GM19372 (cell line): ENCODE results near the gene LY86.
"Not testable (repeated sequence)": the region's sequence is repeated elsewhere in the genome, so short reads cannot be mapped to it uniquely, and the experiment has no call there.

ENCODE experiments used
- ATAC-seq: cut with Tn5 transposase; IDR thresholded peaks from one replicate; pipeline ENCODE4 v1.9.1; 2021; ENCODE audit warnings: mild to moderate bottlenecking, low read depth, moderate library complexity; ENCODE audit not compliant: unreplicated experiment

The LY86 gene

DNA sequence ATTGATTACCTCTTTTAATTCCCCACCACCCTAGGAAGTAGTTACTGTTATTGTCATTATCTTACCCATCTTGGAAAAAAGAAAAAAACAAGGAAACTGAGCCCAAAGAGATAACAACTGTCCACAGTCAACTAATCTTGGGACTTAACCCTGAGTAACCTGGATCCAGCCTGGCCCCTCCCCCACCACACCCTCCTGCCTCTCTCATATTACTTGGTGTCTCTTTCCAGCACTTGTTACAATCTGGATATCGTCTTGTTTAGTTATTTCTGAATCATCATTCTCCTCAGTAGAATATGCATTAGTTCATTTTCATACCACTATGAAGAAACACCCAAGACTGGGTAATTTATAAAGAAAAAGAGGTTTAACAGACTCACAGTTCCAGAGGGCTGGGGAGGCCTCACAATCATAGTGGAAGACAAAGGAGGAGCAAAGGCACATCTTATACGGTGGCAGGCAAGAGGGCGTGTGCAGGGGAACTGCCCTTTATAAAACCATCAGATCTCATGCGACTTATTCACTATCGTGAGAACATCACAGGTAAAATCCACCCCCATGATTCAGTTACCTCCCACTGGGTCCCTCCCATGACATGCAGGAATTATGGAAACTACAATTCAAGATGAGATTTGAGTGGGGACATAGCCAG is 60.3 kb downstream of the LY86 start:
- ATAC-seq = no peak

DNA sequence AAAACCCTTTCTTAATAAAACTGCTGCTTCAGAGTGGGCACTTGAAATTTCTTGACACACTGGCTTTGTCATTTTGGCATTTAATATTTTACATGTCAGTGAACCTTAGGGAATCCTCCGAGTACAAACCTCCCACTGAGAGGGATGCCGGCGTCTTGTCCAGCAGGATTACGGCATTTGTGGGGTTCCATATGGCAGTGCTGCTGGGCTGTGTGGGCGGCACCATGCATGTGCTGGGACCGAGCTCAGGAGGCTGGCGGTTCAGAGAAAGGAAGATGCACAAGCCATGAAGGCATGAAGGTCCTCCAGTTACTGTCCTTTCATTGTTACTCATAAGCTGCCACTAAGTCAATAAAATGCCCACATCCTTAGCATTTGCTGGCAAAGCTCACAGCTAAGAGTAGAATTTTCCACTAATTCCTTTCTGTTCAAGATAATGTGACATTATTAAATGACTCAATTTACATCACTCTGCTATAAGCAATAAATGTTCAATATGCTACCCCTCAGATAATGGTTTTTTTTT is 61.4 kb downstream of the LY86 start:
- ATAC-seq = no peak

DNA sequence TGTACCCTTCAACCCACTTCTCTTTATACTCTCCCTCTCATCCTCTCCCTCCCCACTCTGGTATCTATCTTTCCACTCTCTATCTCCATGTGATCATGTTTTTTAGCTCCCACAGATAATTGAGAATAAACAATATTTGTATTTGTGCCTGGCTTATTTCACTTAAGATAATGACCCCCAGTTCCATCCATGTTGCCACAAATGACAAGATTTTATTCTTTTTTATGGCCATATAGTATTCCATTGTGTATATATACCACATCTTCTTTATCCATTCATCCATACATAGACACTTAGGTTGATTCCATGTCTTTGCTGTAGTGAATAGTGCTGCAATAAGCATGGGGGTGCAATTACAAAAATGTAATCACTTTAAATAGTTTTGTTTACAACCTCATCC is 62.3 kb downstream of the LY86 start:
- no peak for ATAC-seq

DNA sequence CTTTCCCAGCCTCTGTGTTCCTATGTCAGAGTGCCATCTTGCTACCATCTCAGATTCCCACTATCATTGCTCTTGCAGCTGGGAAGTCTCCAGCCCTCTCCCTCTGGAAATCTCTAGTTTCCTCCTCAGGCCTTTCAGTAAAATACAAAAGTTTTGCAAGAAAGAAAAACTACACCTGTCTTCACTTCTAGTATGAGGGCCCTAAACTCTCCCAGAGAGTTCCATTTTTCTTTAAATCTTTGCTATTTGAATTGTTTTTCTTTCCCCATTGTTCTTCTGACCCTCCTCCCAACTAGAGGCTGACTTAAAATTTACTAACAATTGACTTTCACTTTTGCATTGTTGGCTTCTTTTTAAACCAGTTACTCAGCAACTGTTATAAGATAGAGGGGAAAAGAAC is 62.8 kb downstream of the LY86 start:
- no peak for ATAC-seq

DNA sequence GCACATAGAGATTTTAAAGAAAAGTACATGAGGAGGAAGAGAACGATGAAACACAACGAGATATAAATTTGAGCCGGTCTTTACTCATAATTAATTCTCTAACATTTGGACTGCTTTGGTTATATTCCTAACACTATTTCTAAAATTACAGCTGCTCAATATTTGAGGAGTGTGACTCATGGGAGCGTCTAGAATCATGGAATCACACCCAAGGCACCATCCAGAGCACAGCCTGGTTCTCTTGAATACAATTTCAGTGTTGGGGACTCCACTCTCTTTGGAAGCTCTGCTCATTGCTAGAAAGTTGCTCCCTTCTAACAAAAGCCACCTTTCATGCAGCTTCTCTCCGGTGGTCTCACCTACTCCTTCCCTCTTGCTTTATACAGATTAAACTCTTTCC is 64.4 kb downstream of the LY86 start:
- no peak for ATAC-seq

DNA sequence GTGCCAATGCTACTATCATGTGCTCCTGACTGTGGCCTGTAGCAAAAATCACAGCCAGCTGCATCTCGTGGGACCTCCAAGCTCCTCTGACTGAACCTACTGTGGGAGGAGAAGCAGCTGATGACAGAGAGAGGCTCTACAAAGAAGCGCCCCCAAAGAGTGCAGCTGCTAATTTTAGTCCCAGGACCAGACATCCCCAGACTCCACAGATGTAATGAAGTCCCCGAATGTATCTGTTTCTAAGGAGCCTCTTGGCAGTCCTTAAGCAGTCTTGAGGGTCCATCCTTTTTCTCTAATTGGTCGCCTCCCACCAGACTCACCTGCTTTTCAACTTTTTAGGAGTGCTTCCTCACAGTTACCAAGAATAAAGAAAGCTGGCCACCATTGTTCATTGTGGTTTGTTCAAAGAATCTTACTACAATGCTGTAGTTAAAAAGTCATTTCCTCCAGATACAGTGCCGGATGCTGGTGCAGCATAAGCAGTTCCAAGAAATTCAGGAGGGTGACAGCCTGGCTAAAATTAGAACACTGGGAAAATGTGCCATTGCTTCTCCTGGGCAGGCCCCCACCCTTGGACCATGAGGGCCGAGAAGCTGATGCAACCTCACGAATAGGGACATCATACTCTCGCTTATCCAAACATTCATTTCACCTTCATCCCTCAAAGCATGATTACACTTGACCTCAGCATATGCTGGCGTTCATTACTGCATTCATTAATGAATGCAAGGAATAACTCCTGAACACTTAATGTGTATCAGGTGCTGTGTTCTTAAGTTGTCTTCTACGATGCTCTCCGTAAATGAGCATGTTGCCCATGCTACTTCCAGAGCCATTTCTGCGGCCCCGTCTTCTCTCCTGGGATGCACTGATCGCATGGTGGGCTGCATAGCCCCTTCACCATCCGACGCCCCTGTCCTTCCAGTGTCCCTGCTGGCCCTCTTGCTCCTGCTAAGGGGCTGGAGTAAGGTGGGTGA is 66.4 kb downstream of the LY86 start:
- ATAC-seq = no peak

DNA sequence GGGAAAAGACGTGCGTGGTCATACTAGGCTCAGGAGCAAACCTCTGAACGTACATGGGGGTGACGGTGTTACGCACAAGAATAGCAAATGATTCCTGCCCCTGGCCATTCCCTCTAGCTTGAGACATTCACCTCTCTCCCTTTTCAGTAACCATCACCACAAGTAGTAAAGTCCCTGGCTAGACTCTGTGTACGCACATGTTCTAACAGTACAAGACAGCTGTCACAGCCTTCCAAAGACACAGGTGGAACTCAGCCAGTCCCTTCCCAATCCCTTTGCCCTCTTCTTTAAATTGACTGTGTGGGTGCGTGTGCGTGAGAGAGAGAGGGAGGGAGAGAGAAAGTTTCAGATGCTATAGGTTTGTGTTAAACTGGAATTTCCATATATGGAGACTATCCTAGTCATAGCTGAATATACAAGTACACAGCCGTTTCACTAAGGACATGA is 67.3 kb downstream of the LY86 start:
- no peak for ATAC-seq

DNA sequence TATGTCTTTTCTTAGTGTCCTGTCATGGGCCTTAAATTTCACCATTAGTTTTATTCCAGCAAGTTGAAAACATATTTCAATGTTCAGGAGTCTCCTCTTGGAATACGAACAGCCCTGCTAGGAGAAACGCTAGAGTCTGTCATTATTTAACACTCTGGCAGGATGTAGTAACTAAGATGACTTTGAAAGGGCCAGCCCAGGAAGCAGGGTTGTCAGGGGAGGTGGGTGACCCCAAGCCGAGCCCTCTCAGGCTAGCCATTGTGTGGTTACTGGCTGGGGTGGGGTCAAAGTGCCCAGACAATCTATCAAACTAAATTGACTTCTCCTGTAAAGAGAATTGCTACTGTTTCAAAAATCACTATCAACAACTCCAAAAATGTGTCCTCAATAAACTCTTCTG is 67.8 kb downstream of the LY86 start:
- no peak for ATAC-seq

DNA sequence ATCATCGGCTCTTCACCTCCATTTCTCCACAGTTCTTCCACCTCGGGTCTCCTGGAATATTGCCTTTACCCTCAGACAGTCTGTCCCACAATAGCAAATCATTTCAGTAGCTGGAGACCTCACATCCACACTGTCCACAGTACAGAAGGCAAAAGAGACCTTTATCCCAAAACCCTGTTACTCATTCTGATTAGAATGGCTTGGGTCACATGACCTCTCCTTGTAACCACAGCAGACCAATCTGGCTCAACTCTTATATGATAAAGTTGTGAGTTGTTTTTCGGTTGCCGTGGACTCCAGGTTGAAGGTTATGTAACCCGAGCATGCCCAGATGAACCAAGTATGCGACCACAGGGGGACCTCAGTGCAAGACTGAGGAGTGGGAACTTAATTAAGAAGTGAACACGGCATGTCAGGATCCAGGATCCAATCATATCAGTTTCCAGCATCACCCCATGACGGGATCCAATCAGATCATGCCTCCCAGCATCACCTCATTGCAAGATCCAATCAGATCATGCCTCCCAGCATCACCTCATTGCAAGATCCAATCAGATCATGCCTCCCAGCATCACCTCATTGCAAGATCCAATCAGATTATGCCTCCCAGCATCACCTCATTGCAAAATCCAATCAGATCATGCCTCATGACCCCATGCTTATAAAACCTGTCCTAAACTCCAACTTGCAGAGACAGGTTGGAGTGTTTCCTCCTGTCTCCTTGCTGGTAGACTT is 68.7 kb downstream of the LY86 start:
- no peak for ATAC-seq

DNA sequence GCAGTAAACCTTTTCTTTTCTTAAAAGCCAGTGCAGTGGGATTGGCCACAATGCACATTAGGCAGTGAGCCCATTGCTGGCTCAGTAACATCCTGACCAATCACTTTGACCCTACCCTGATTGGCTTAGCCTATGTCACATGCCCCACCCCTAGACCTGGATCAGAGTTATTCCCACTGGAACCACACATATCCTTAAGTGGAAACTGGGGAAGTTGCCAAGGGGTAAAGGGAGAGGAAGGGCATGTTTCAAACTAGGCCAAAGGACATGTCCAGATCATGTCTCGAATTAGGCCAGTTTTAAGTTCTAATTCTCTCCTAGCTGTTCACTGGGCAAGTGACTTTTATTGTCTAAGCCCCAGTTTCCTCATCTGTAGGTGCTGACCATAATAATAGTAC is 69.3 kb downstream of the LY86 start:
- ATAC-seq = no peak

DNA sequence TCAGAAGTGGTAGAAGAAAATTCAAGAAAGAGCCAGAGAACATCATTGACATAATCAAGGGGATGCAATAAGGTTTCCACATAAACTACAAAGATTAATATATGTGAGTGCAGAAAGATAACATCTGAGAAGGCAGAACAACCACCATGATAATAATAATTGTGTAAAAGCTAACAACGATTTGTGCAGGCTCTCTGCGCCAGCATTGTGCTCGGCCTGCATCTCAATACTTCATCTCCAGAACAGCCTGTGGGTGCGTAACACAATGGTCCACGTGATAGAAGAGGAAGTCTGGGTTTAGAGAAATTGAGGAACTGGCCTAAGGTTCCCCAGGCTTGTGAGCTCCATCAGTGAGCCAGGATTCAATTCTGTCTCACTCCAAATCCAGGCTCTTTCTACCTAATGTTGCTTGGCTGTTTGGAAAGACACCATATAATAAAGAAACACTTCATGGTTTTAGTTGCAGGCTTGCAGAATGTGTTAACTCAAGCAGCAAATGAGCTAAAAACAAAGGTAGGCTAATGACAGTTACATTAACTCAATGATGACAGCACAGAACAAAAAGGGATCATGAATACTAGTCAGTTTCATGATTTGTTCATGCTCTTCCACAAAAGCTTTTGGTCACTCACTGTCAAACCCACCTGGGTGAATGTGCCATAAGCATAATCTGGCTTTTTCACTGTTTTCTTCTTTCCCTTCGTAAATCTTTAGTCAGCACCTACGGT is 71.2 kb downstream of the LY86 start:
- peak; percentile 41 for ATAC-seq

DNA sequence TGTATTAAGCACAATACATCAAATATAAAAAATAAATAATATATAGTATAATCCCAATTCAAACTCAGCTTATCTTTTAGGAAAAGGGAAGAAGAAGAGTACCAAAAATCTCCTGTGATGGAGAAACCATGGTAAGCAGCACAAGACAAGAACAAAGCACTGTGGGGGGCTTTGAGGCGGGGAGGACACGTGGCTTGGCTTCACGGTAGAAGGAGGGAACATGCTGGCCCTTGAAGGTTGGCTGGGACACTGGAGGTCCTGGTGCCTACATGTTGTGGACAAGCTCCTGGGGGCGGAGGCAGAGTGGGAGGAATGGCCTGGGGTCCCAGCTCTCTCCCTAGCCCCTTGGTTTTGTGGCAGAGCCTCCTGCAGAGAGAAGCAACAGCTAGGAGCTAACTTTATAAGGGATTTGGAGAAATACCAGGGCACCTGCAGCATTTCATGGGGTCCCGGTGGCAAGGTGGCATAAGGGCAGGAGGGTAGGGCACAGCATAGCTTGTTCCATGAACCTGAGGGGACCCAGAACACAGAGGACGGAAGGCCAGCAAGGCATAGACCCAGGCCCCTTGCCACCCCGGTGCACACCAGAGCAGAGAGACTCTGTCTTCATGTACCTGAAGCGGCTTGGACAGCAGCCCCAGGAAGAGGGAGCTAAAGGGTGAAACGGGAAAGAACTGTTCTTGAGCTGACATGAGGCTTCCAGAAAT is 72.0 kb downstream of the LY86 start:
- ATAC-seq = no peak

DNA sequence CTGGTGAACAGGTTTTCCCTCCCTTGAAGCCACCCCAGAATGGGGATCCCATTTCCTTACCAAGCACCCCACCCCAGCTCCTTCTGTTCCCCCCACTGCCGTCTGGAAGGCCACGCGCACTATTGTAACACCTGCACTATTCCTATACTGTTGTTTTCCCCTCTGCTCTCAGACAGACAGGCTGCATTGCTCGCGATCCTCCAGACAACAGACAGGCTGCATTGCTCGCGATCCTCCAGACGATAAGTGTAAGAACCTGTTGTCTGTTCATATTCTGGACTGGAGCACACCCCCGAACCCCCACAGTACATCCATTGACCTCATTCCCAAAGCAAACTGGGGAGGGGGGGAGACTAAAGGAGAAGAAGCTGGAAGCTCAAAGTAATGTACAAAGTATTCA is 72.7 kb downstream of the LY86 start:
- ATAC-seq = no peak

DNA sequence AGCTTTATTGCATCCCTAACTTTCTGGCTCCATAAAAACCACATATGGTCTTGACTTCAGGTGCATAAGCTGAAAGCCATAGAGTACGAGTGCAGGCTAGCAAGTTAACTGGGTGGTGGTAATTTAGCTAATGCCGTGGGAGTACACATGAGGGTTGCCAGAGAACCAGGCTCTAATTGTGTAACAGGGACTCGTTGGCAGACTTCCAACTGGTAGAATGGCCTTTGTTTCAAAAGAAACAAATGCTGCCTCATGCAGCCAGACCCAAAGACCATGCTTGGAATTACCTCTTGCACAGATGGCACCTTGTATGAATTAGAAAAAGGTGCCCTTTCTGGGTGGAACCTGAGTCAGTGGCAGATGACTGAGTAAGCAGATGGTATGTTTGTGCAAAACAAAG is 73.2 kb downstream of the LY86 start:
- no peak for ATAC-seq

DNA sequence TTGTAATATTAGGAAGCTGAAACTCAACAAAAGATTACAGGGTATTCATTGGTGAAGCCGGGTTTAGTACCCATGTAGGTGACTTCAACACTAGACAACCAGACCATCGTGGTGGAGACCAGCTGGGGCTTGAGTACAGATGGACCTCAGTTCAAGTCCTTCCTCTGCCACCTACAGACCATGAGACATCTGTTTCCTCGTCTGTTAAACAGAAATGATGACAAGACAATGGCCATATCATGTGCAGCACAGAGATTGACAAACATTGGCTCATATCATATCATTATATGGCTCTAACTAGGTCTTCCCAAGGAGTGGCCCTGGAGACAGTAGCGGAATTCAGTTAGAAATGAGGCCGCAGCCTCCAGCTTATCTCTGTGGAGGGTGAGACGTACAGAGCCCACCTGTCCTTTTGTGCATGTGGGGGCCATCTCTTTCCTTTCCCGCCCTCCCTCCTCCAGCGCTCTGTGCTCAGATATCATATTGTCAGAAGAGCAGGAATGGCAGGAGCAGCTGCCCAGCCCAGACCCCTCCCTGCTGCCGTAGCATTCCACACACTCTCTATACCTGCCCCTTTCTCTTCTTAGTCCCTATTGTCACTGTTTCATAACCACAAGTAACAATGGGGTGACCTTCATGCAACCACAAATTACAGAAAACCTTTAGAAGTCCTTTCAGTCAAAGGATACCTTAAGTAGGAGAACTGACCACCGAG is 75.1 kb downstream of the LY86 start:
- ATAC-seq = no peak

DNA sequence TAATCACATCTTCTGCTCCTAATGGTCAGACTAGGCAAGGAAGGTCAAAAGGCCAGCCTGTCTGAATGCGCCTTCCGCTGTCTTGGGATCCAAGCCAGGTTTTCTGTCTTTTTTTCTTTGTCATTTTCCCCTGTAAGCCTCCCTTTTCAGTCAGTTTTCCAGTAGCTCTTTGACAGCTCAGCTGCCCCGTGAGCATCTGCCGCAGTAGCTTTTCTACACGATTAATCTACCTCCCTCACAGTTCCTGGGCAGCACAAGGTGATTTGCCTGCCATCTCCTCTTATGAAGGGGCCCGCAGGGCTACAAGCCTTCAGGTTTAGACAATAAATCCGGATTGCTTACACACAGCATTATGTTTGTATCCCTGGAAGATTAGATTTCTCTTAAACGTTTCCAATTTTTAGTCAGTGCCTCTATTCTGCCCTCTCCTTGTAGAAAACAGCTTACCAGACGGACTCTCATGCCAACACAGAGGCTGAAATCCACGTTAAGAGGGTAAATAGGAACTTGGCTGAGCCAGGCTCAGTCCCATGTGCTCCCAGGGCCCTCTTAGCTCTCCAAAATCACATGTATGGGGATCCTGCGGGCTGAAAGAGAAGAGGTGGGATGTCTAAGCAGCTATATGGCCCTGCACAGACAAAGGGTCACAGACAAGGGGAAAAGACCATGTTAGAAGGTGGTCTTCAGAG is 77.2 kb downstream of the LY86 start:
- no peak for ATAC-seq

DNA sequence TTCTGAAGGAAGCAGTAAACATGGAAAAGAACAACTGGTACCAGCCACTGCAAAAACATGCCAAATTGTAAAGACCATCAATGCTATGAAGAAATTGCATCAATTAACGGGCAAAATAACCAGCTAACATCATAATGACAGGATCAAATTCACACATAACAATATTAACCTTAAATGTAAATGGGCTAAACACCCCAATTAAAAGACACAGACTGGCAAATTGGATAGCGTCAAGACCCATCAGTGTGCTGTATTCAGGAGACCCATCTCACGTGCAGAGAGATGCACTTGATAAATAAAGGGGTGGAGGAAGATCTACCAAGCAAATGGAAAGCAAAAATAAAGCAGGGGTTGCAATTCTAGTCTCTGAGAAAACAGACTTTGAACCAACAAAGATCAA is 81.6 kb downstream of the LY86 start:
- not testable (repeated sequence) for ATAC-seq

DNA sequence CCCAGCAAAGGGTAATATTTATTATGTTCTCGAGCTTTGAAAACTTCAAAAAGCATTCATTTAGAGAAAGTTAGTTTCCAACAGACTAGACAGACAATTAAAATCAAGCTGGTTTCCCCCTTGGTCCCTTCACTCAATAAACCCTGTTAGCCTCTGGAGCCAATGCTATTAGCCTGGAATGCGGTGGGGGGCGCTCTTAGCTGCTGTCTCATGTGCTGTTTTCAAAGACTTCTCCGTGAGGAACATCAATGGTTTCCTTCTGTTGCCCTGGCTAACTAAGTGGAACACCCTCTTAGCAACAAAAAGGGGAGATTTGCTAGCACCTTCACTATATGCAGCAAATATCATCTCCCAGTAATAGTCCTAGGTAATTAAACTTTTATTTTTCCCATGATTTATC is 86.4 kb downstream of the LY86 start:
- no peak for ATAC-seq
